ENCODE data around the gene HLA-DRB1. TPM values are rescaled to one million over a fixed set of nuclear protein-coding genes. Genes with fewer than 3 reads are reported as not detected.

Gene HLA-DRB1
- total and polyA plus RNA-seq, 5 donors from 2014 or later: 95.6 to 306 (median 238) TPM

- H3K27me3 ChIP-seq (ENCODE audit: control insufficient read depth, insufficient read depth, low read length): no peaks in the 10 kb centered on the region
- Mint-ChIP-seq H3K36me3 (no peaks in the 10 kb centered on the region), H3K4me3 (no peak overlapping the region), H3K27ac (no peak overlapping the region), H3K9me3 (no peaks in the 10 kb centered on the region), H3K27me3 (peaks cover 5% of the 10 kb centered on the region), H3K4me1 (peaks cover 0 to 3% (median 0%) of the 10 kb centered on the region in 4 donors)
- no peak overlapping the region for H3K4me3 ChIP-seq (ENCODE audit: low read depth, low read length)
- H3K4me1 ChIP-seq (ENCODE audit: control insufficient read depth, insufficient read depth, low read length, poor library complexity, severe bottlenecking): no peaks in the 10 kb centered on the region
- H3K27ac ChIP-seq (ENCODE audit: insufficient read depth, low read length, poor library complexity, severe bottlenecking): no peak overlapping the region
- ATAC-seq (ENCODE audit: low read depth in 2 of 2): no peak
- no peaks in the 10 kb centered on the region for H3K9me3 ChIP-seq (ENCODE audit: control insufficient read depth in 2 of 2, low read length in 2 of 2)
- no peak for DNase-seq
- no peaks in the 10 kb centered on the region for H3K36me3 ChIP-seq (ENCODE audit: control insufficient read depth, insufficient read depth, low read length)
Measured at GRCh38 chr6:32570363-32570905, 19.2 kb downstream of the HLA-DRB1 start.

- DNase-seq (no peak), ATAC-seq (ENCODE audit: low read depth in 2 of 2) (no peak)
- Histone ChIP-seq H3K4me1 (ENCODE audit: control insufficient read depth, insufficient read depth, low read length, poor library complexity, severe bottlenecking) (no peaks in the 10 kb centered on the region), H3K9me3 (ENCODE audit: control insufficient read depth in 2 of 2, low read length in 2 of 2) (no peaks in the 10 kb centered on the region), H3K27ac (ENCODE audit: insufficient read depth, low read length, poor library complexity, severe bottlenecking) (no peak overlapping the region), H3K27me3 (ENCODE audit: control insufficient read depth, insufficient read depth, low read length) (no peaks in the 10 kb centered on the region), H3K36me3 (ENCODE audit: control insufficient read depth, insufficient read depth, low read length) (no peaks in the 10 kb centered on the region), H3K4me3 (ENCODE audit: low read depth, low read length) (no peak overlapping the region)
- Mint-ChIP-seq H3K27me3 (peaks cover 1% of the 10 kb centered on the region), H3K4me3 (no peak overlapping the region), H3K27ac (no peak overlapping the region), H3K4me1 (peaks cover 0 to 3% (median 0%) of the 10 kb centered on the region in 4 donors), H3K9me3 (no peaks in the 10 kb centered on the region), H3K36me3 (no peaks in the 10 kb centered on the region)
Measured at GRCh38 chr6:32568561-32568960, 21.1 kb downstream of the HLA-DRB1 start.

DNA sequence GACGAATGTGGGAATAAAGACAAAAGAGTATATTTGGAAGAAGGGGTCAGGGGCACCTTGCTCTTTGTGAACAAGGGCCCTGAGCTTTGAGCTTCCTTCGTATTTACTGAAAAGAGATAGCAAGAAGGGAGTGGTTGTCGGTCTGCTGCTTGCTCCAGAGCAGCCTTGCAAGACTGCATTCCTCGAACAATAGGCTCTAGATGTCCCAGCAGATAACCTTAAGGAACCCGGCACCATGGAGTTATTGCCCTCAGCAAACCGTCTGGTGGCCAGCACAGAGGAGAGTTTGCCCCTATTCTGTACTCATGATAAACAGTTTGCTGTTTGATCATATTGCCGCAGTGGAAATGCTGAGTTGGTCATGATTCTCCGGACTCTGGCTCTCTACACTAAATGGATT lies 22.7 kb downstream of the HLA-DRB1 start:
- Mint-ChIP-seq H3K9me3 (peaks cover 0 to 2% (median 0%) of the 10 kb centered on the region in 7 donors), H3K36me3 (no peaks in the 10 kb centered on the region), H3K27ac (no peak overlapping the region), H3K4me1 (peaks cover 0 to 3% (median 0%) of the 10 kb centered on the region in 4 donors), H3K4me3 (no peak overlapping the region), H3K27me3 (peaks cover 7% of the 10 kb centered on the region)
- H3K27me3 ChIP-seq (ENCODE audit: control insufficient read depth, insufficient read depth, low read length): no peaks in the 10 kb centered on the region
- ATAC-seq (ENCODE audit: low read depth in 2 of 2): no peak
- no peak overlapping the region for H3K27ac ChIP-seq (ENCODE audit: insufficient read depth, low read length, poor library complexity, severe bottlenecking)
- no peaks in the 10 kb centered on the region for H3K36me3 ChIP-seq (ENCODE audit: control insufficient read depth, insufficient read depth, low read length)
- no peak for DNase-seq
- no peaks in the 10 kb centered on the region for H3K4me1 ChIP-seq (ENCODE audit: control insufficient read depth, insufficient read depth, low read length, poor library complexity, severe bottlenecking)
- H3K4me3 ChIP-seq (ENCODE audit: low read depth, low read length): no peak overlapping the region
- H3K9me3 ChIP-seq (ENCODE audit: control insufficient read depth in 2 of 2, low read length in 2 of 2): no peaks in the 10 kb centered on the region

- no peak overlapping the region for H3K4me3 ChIP-seq (ENCODE audit: low read depth, low read length)
- no peak for DNase-seq
- no peak overlapping the region for H3K27ac ChIP-seq (ENCODE audit: insufficient read depth, low read length, poor library complexity, severe bottlenecking)
- Mint-ChIP-seq H3K4me1 (peaks cover 0 to 3% (median 0%) of the 10 kb centered on the region in 4 donors), H3K36me3 (no peaks in the 10 kb centered on the region), H3K9me3 (peaks cover 0 to 2% (median 0%) of the 10 kb centered on the region in 7 donors), H3K27ac (no peak overlapping the region), H3K27me3 (peaks cover 7% of the 10 kb centered on the region), H3K4me3 (no peak overlapping the region)
- H3K27me3 ChIP-seq (ENCODE audit: control insufficient read depth, insufficient read depth, low read length): no peaks in the 10 kb centered on the region
- no peaks in the 10 kb centered on the region for H3K4me1 ChIP-seq (ENCODE audit: control insufficient read depth, insufficient read depth, low read length, poor library complexity, severe bottlenecking)
- no peaks in the 10 kb centered on the region for H3K9me3 ChIP-seq (ENCODE audit: control insufficient read depth in 2 of 2, low read length in 2 of 2)
- no peaks in the 10 kb centered on the region for H3K36me3 ChIP-seq (ENCODE audit: control insufficient read depth, insufficient read depth, low read length)
- no peak for ATAC-seq (ENCODE audit: low read depth in 2 of 2)
Measured at GRCh38 chr6:32565511-32565910, 24.1 kb downstream of the HLA-DRB1 start.

GRCh38 chr6:32562940-32563339 lies 26.7 kb downstream of the HLA-DRB1 start:
- H3K27me3 Mint-ChIP-seq: peaks cover 7% of the 10 kb centered on the region
- H3K4me3 ChIP-seq (ENCODE audit: low read depth, low read length): no peak overlapping the region
- DNase-seq: no peak
- H3K27me3 ChIP-seq (ENCODE audit: control insufficient read depth, insufficient read depth, low read length): no peaks in the 10 kb centered on the region
- no peaks in the 10 kb centered on the region for H3K9me3 ChIP-seq (ENCODE audit: control insufficient read depth in 2 of 2, low read length in 2 of 2)
- H3K4me1 ChIP-seq (ENCODE audit: control insufficient read depth, insufficient read depth, low read length, poor library complexity, severe bottlenecking): no peaks in the 10 kb centered on the region
- peaks cover 0 to 10% (median 3%) of the 10 kb centered on the region in 4 donors for H3K4me1 Mint-ChIP-seq
- no peaks in the 10 kb centered on the region for H3K36me3 Mint-ChIP-seq
- no peak for ATAC-seq (ENCODE audit: low read depth in 2 of 2)
- H3K27ac ChIP-seq (ENCODE audit: insufficient read depth, low read length, poor library complexity, severe bottlenecking): no peak overlapping the region
- no peak overlapping the region for H3K27ac Mint-ChIP-seq
- peaks cover 0 to 2% (median 0%) of the 10 kb centered on the region in 7 donors for H3K9me3 Mint-ChIP-seq
- no peaks in the 10 kb centered on the region for H3K36me3 ChIP-seq (ENCODE audit: control insufficient read depth, insufficient read depth, low read length)
- no peak overlapping the region for H3K4me3 Mint-ChIP-seq

GRCh38 chr6:32559747-32560146 lies 29.9 kb downstream of the HLA-DRB1 start:
- Histone ChIP-seq H3K27me3 (ENCODE audit: control insufficient read depth, insufficient read depth, low read length) (no peaks in the 10 kb centered on the region), H3K4me3 (ENCODE audit: low read depth, low read length) (no peak overlapping the region), H3K27ac (ENCODE audit: insufficient read depth, low read length, poor library complexity, severe bottlenecking) (no peak overlapping the region), H3K36me3 (ENCODE audit: control insufficient read depth, insufficient read depth, low read length) (no peaks in the 10 kb centered on the region), H3K4me1 (ENCODE audit: control insufficient read depth, insufficient read depth, low read length, poor library complexity, severe bottlenecking) (no peaks in the 10 kb centered on the region), H3K9me3 (ENCODE audit: control insufficient read depth in 2 of 2, low read length in 2 of 2) (no peaks in the 10 kb centered on the region)
- Mint-ChIP-seq H3K9me3 (peaks cover 0 to 2% (median 0%) of the 10 kb centered on the region in 7 donors), H3K27ac (no peak overlapping the region), H3K4me1 (peaks cover 0 to 10% (median 4%) of the 10 kb centered on the region in 4 donors), H3K36me3 (no peaks in the 10 kb centered on the region), H3K4me3 (no peak overlapping the region), H3K27me3 (peaks cover 11% of the 10 kb centered on the region)
- no peak for ATAC-seq (ENCODE audit: low read depth in 2 of 2)
- no peak for DNase-seq

DNA sequence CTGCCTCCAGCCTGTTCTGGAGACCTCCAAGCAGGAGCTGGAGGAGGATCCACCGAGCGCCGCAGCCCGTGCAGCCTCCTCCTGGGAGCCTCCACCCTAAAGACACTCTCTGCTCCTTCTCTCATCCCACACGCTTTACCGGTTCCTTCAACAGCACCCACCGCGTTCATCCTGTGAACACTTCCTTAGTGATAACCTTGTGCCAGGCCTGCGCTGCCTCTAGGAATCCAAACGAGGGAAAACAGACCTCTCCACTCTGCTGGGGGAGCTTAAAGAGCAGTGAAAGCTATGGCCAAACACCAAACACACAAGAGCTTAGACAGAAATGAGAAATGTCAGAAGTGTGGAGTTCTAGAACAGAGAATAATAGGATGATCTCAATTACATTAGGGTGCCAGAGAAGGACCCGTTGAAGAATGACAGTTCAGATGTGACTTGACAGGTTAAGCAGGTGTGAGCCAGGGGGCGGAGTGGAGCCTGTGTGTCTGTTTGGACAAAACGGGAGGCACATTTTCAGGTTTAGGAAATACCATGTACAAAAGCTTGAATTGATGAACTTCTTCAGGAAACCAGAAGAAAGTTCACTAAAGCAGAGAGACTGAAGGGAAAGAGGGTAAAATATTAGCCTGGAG lies 31.1 kb downstream of the HLA-DRB1 start:
- no peaks in the 10 kb centered on the region for H3K4me1 ChIP-seq (ENCODE audit: control insufficient read depth, insufficient read depth, low read length, poor library complexity, severe bottlenecking)
- ATAC-seq (ENCODE audit: low read depth in 2 of 2) (no peak), DNase-seq (no peak)
- peak overlapping the region; percentile 16 to 72 (median 36) for H3K27ac Mint-ChIP-seq
- peaks cover 0 to 10% (median 4%) of the 10 kb centered on the region in 4 donors for H3K4me1 Mint-ChIP-seq
- no peaks in the 10 kb centered on the region for H3K36me3 ChIP-seq (ENCODE audit: control insufficient read depth, insufficient read depth, low read length)
- H3K9me3 ChIP-seq (ENCODE audit: control insufficient read depth in 2 of 2, low read length in 2 of 2): no peaks in the 10 kb centered on the region
- H3K4me3 ChIP-seq (ENCODE audit: low read depth, low read length): no peak overlapping the region
- H3K27ac ChIP-seq (ENCODE audit: insufficient read depth, low read length, poor library complexity, severe bottlenecking): no peak overlapping the region
- H3K4me3 Mint-ChIP-seq: peak overlapping the region in 3 of 4 donors; percentile 7 to 39 (median 30)
- H3K27me3 ChIP-seq (ENCODE audit: control insufficient read depth, insufficient read depth, low read length): no peaks in the 10 kb centered on the region
- peaks cover 0 to 2% (median 0%) of the 10 kb centered on the region in 7 donors for H3K9me3 Mint-ChIP-seq
- no peaks in the 10 kb centered on the region for H3K36me3 Mint-ChIP-seq
- peaks cover 10% of the 10 kb centered on the region for H3K27me3 Mint-ChIP-seq
